ENCODE results near the gene ZCCHC10.
"Not testable (repeated sequence)": the region's sequence is repeated elsewhere in the genome, so short reads cannot be mapped to it uniquely, and the experiment has no call there.

The ZCCHC10 gene

GRCh38 chr5:133041910-133042309, 15.6 kb upstream of the ZCCHC10 start:
- no peak overlapping the region for H3K27ac ChIP-seq (ENCODE audit: low read depth, low read length)
- TF ChIP-seq CTCF (IDR thresholded peaks at IDR 0.05; ENCODE audit: low read depth, low read length, poor library complexity, severe bottlenecking) = no peak
- no peak for TF ChIP-seq EZH2phosphoT487 (IDR thresholded peaks at IDR 0.05; ENCODE audit: borderline replicate concordance, low read length)
- no peaks in the 10 kb centered on the region for H3K9me3 ChIP-seq (ENCODE audit: control insufficient read depth, insufficient read depth, low read length)
- H3K4me2 ChIP-seq (ENCODE audit: low read length) = peak overlapping the region; percentile 5; the same call in 1 of the 2 replicates
- H4K20me1 ChIP-seq (ENCODE audit: control insufficient read depth, insufficient read depth, low read depth, low read length) = no peaks in the 10 kb centered on the region
- no peaks in the 10 kb centered on the region for H3K79me2 ChIP-seq (ENCODE audit: control insufficient read depth, low read length)
- no peak overlapping the region for H3K4me3 ChIP-seq (ENCODE audit: low read length)
- H3K27me3 ChIP-seq (ENCODE audit: control insufficient read depth, low read length) = no peaks in the 10 kb centered on the region
- H3K4me1 ChIP-seq (ENCODE audit: control insufficient read depth, low read length) = peaks cover 58% of the 10 kb centered on the region
- H3F3A ChIP-seq (ENCODE audit: control insufficient read depth, insufficient read depth) = peaks cover 11% of the 10 kb centered on the region; the same call in 1 of the 2 replicates
- no peaks in the 10 kb centered on the region for H3K36me3 ChIP-seq (ENCODE audit: control insufficient read depth, low read length)
- H3K9me2 ChIP-seq (replicated peaks; ENCODE audit: control insufficient read depth, low read length) = no peaks in the 10 kb centered on the region

- peaks cover 11% of the 10 kb centered on the region; the same call in 1 of the 2 replicates for H3F3A ChIP-seq (ENCODE audit: control insufficient read depth, insufficient read depth)
- H3K9me2 ChIP-seq (replicated peaks; ENCODE audit: control insufficient read depth, low read length) = no peaks in the 10 kb centered on the region
- H3K4me1 ChIP-seq (ENCODE audit: control insufficient read depth, low read length) = peaks cover 53% of the 10 kb centered on the region
- no peak overlapping the region for H3K27ac ChIP-seq (ENCODE audit: low read depth, low read length)
- no peak overlapping the region for H3K4me2 ChIP-seq (ENCODE audit: low read length)
- no peaks in the 10 kb centered on the region for H4K20me1 ChIP-seq (ENCODE audit: control insufficient read depth, insufficient read depth, low read depth, low read length)
- no peaks in the 10 kb centered on the region for H3K9me3 ChIP-seq (ENCODE audit: control insufficient read depth, insufficient read depth, low read length)
- no peaks in the 10 kb centered on the region for H3K79me2 ChIP-seq (ENCODE audit: control insufficient read depth, low read length)
- H3K36me3 ChIP-seq (ENCODE audit: control insufficient read depth, low read length) = no peaks in the 10 kb centered on the region
- no peak for TF ChIP-seq CTCF (IDR thresholded peaks at IDR 0.05; ENCODE audit: low read depth, low read length, poor library complexity, severe bottlenecking)
- no peaks in the 10 kb centered on the region for H3K27me3 ChIP-seq (ENCODE audit: control insufficient read depth, low read length)
- no peak overlapping the region for H3K4me3 ChIP-seq (ENCODE audit: low read length)
Measured at GRCh38 chr5:133041157-133041784, 14.9 kb upstream of the ZCCHC10 start.

GRCh38 chr5:133036677-133037076, 10.3 kb upstream of the ZCCHC10 start:
- H3K27me3 ChIP-seq (ENCODE audit: control insufficient read depth, low read length); H3K4me2 ChIP-seq (ENCODE audit: low read length): not testable (repeated sequence)

GRCh38 chr5:133035224-133035623, 8.9 kb upstream of the ZCCHC10 start:
- Histone ChIP-seq H3K4me2 (ENCODE audit: low read length) (peak overlapping the region; percentile 89), H3K9me2 (replicated peaks; ENCODE audit: control insufficient read depth, low read length) (no peaks in the 10 kb centered on the region), H3K36me3 (ENCODE audit: control insufficient read depth, low read length) (peaks cover 5% of the 10 kb centered on the region), H3K4me1 (ENCODE audit: control insufficient read depth, low read length) (peaks cover 59% of the 10 kb centered on the region), H3K4me3 (ENCODE audit: low read length) (no peak overlapping the region), H3F3A (ENCODE audit: control insufficient read depth, insufficient read depth) (peaks cover 19% of the 10 kb centered on the region), H3K79me2 (ENCODE audit: control insufficient read depth, low read length) (no peaks in the 10 kb centered on the region), H3K27ac (ENCODE audit: low read depth, low read length) (peak overlapping the region; percentile 98), H4K20me1 (ENCODE audit: control insufficient read depth, insufficient read depth, low read depth, low read length) (no peaks in the 10 kb centered on the region), H3K9me3 (ENCODE audit: control insufficient read depth, insufficient read depth, low read length) (no peaks in the 10 kb centered on the region), H3K27me3 (ENCODE audit: control insufficient read depth, low read length) (no peaks in the 10 kb centered on the region)
- no peak for TF ChIP-seq EZH2phosphoT487 (IDR thresholded peaks at IDR 0.05; ENCODE audit: borderline replicate concordance, low read length)
- no peak for TF ChIP-seq CTCF (IDR thresholded peaks at IDR 0.05; ENCODE audit: low read depth, low read length, poor library complexity, severe bottlenecking)

More at GRCh38 chr5:133036677-133037076, 10.3 kb upstream of the ZCCHC10 start:
- H3K36me3 ChIP-seq (ENCODE audit: control insufficient read depth, low read length); H3K79me2 ChIP-seq (ENCODE audit: control insufficient read depth, low read length); H3K27ac ChIP-seq (ENCODE audit: low read depth, low read length); H3K9me2 ChIP-seq (replicated peaks; ENCODE audit: control insufficient read depth, low read length); H3K9me3 ChIP-seq (ENCODE audit: control insufficient read depth, insufficient read depth, low read length); H3K4me3 ChIP-seq (ENCODE audit: low read length); H4K20me1 ChIP-seq (ENCODE audit: control insufficient read depth, insufficient read depth, low read depth, low read length): not testable (repeated sequence)
- peaks cover 23% of the 10 kb centered on the region for H3F3A ChIP-seq (ENCODE audit: control insufficient read depth, insufficient read depth)
- H3K4me1 ChIP-seq (ENCODE audit: control insufficient read depth, low read length) = peaks cover 58% of the 10 kb centered on the region

All from DOHH2 (cell line).